Activated CD8-positive, alpha-beta memory T cell treated with anti-CD3 and anti-CD28 coated beads, Interleukin-2, amount 10 ng/mL, durations not matched to agents 7 days and 5 days (primary cell): ENCODE results near the gene LSP1. TPM values are rescaled to one million over a fixed set of nuclear protein-coding genes. Genes with fewer than 3 reads are reported as not detected.

ENCODE experiments used
- ATAC-seq: fragments of 150-1000 bp; cut with Tn5 transposase; one replicate; pipeline ENCODE4 v1.10.0; 2021; ENCODE audit warnings: moderate library complexity
- CTCF ChIA-PET: fragments of 350-600 bp; sonication (Branson Sonifier 250); formaldehyde crosslinking; loops from one replicate; lab custom pipeline; 2021; ENCODE audit warnings: antibody characterized with exemption; lab: Charles Lee
- DNase-seq: peaks from one replicate; pipeline ENCODE4 v3.0.0-alpha.2; 2020
- H3K27ac Mint-ChIP-seq: one replicate; pipeline ENCODE4 v1.8.0; 2021; ENCODE audit warnings: mild to moderate bottlenecking, mixed read lengths
- H3K27me3 Mint-ChIP-seq: one replicate; pipeline ENCODE4 v1.8.0; 2021; ENCODE audit warnings: mixed read lengths
- H3K36me3 Mint-ChIP-seq: one replicate; pipeline ENCODE4 v1.8.0; 2021; ENCODE audit warnings: mild to moderate bottlenecking, mixed read lengths
- H3K4me1 Mint-ChIP-seq: one replicate; pipeline ENCODE4 v1.8.0; 2021; ENCODE audit warnings: mixed read lengths
- H3K4me3 Mint-ChIP-seq: one replicate; pipeline ENCODE4 v1.8.0; 2021; ENCODE audit warnings: mild to moderate bottlenecking, moderate library complexity, mixed read lengths
- H3K9me3 Mint-ChIP-seq: one replicate; pipeline ENCODE4 v1.8.0; 2022; ENCODE audit warnings: low read depth, mixed read lengths
- total RNA-seq, 2 experiments: library from RNA; stranded (reverse); gene quantifications; one replicate each; pipeline ENCODE4 v1.2.3, GENCODE V29; 2021

The LSP1 gene
- total RNA-seq, 2 experiments from 2014 or later: 574 to 702 TPM

- DNase-seq (no peak), ATAC-seq (no peak)
- CTCF ChIA-PET: interaction anchor here (0.6 kb wide), 1 partner anchor 360 kb away, joined by 3 read pairs; no protein-coding TSS in a partner anchor
- no peak overlapping the region for H3K27ac Mint-ChIP-seq
- H3K36me3 Mint-ChIP-seq: peaks cover 2% of the 10 kb centered on the region
- peaks cover 9% of the 10 kb centered on the region for H3K4me1 Mint-ChIP-seq
- peaks cover 11% of the 10 kb centered on the region for H3K27me3 Mint-ChIP-seq
- no peak overlapping the region for H3K4me3 Mint-ChIP-seq
- peaks cover 3% of the 10 kb centered on the region for H3K9me3 Mint-ChIP-seq
Observed at GRCh38 chr11:1913271-1914060, 60.6 kb downstream of the LSP1 start.

DNA sequence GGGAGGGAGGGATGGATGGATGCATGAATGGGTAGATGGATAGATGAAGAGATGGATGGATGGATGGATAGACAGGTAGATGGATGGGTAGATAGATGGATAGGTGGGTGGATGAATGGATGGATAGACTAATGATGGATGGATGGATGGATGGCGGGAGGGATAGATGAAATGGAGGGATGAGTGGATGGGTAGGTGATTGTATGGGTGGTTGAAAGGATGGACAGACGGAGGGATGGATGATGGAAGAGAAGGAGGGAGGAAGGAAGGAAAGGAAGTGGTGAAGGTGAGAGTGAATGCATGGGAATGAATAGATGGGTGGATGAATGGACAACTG, 62.9 kb downstream of the LSP1 start:
- Mint-ChIP-seq H3K36me3 (peaks cover 2% of the 10 kb centered on the region), H3K4me3 (no peak overlapping the region), H3K27ac (no peak overlapping the region), H3K9me3 (peaks cover 3% of the 10 kb centered on the region), H3K27me3 (peaks cover 5% of the 10 kb centered on the region), H3K4me1 (peaks cover 9% of the 10 kb centered on the region)
- CTCF ChIA-PET: interaction anchor here (4.0 kb wide), 1 partner anchor 25 kb away, joined by 23 read pairs; the partner anchor contains the start of gene PRR33
- DNase-seq (no peak), ATAC-seq (no peak)

DNA sequence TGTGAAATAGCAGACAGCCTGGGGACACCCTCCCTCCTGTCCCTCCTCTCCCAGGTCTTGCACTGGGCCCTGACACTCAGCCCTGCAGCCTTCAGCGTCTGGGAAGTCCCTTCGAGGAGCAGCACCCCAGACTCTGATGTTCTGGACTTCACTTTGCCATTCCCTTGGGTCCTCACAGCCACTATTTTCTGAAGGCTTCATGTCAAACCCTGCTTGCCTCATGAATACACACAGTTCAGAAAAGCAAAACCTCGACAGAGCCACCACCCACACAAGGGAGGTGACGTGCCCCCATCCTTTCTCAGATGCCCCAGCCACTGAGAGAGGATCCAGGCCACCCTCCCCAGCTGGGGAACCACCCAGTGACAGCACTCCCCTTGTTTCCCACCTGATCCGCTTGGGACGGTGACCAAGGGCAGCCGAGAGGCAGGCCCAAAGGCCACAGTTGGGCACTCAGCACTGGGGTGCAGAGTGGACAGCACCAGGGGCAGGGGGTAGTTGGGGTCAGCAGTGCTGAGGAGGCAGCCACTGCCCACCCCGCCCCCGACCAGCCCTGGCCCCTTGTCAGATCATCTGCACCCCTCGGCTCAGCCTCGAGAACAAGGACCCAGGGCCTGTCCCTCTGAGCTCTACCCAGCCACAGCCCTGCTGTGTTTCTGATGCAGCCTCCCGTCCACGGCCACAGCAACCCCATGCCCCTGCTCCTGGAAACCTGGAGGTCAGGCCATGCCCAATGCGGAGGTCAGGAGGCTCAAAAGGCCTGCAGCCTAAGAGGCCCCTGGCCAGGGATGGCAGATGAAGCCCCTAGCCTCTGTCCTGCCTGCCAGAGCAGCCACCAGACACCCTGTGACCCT, 63.5 kb downstream of the LSP1 start:
- ATAC-seq (peak; percentile 32), DNase-seq (no peak)
- peaks cover 3% of the 10 kb centered on the region for H3K9me3 Mint-ChIP-seq
- peak overlapping the region; percentile 20 for H3K27ac Mint-ChIP-seq
- H3K4me1 Mint-ChIP-seq: peaks cover 9% of the 10 kb centered on the region
- CTCF ChIA-PET: interaction anchor here (1.2 to 4.0 kb wide), 4 partner anchors 26 to 222 kb away, joined by 3 to 23 read pairs (median 10); partner anchors contain the start of genes LSP1 and PRR33
- peaks cover 4% of the 10 kb centered on the region for H3K27me3 Mint-ChIP-seq
- peaks cover 2% of the 10 kb centered on the region for H3K36me3 Mint-ChIP-seq
- H3K4me3 Mint-ChIP-seq: no peak overlapping the region

DNA sequence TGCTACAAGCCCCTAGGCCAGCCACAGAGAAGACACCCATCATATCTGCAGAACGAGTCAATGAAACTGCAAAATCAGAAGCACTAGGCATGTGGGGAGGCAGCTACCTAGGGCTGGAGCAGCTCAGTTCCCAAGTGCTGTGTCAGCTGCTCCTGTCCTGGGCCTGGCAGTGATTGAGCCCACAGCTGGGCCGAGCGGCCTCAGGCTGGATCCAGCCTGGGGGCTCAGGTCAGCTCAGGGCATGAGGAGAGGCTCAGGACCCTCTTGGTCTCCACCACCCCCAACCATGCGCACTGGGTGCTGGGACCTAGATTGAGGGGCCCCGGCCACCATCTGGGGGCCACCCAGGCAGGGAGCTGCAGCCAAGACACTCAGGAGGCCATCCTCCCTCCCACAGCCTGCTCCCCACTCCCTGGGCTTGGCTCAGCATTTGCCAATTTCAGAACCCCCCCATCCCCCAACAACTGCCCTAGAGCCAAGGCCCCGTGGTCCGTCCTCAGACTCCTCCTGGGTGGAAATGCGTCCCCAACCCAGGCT, 64.2 kb downstream of the LSP1 start:
- H3K9me3 Mint-ChIP-seq: peaks cover 3% of the 10 kb centered on the region
- ATAC-seq (peak; percentile 22), DNase-seq (no peak)
- H3K4me3 Mint-ChIP-seq: no peak overlapping the region
- peaks cover 2% of the 10 kb centered on the region for H3K36me3 Mint-ChIP-seq
- peak overlapping the region; percentile 13 for H3K27ac Mint-ChIP-seq
- CTCF ChIA-PET: interaction anchor here (1.0 to 4.0 kb wide), 5 partner anchors 27 to 223 kb away, joined by 3 to 23 read pairs (median 8); partner anchors contain the start of genes LSP1 and PRR33
- peaks cover 4% of the 10 kb centered on the region for H3K27me3 Mint-ChIP-seq
- peaks cover 9% of the 10 kb centered on the region for H3K4me1 Mint-ChIP-seq

GRCh38 chr11:1917523-1918435, 64.9 kb downstream of the LSP1 start:
- DNase-seq: no peak
- Mint-ChIP-seq H3K9me3 (peaks cover 3% of the 10 kb centered on the region), H3K4me1 (peaks cover 10% of the 10 kb centered on the region), H3K27ac (no peak overlapping the region), H3K36me3 (peaks cover 2% of the 10 kb centered on the region), H3K4me3 (no peak overlapping the region), H3K27me3 (peaks cover 4% of the 10 kb centered on the region)
- CTCF ChIA-PET: interaction anchor here (1.0 to 4.0 kb wide), 6 partner anchors 10 to 224 kb away, joined by 3 to 23 read pairs (median 6); partner anchors contain the start of genes LSP1 and PRR33
- ATAC-seq: peak; percentile 2

GRCh38 chr11:1918436-1919315, 65.8 kb downstream of the LSP1 start:
- ATAC-seq (no peak), DNase-seq (peak; percentile 42)
- Mint-ChIP-seq H3K36me3 (peaks cover 2% of the 10 kb centered on the region), H3K9me3 (peaks cover 3% of the 10 kb centered on the region), H3K27me3 (peaks cover under 1% of the 10 kb centered on the region), H3K4me3 (no peak overlapping the region), H3K27ac (no peak overlapping the region), H3K4me1 (peaks cover 12% of the 10 kb centered on the region)
- CTCF ChIA-PET: interaction anchor here (1.1 to 4.0 kb wide), 5 partner anchors 11 to 225 kb away, joined by 4 to 23 read pairs (median 8); partner anchors contain the start of gene PRR33

GRCh38 chr11:1919391-1920127, 66.7 kb downstream of the LSP1 start, which contains the start of gene TNNT3:
Gene TNNT3 (plus strand): TSS chr11:1919703. CDS start chr11:1922875, 3,172 bp downstream.
- no peak within 1 kb of the TSS for H3K4me3 Mint-ChIP-seq
- H3K27me3 Mint-ChIP-seq: no peaks in the 10 kb centered on the region
- no peak within 1 kb of the TSS for H3K27ac Mint-ChIP-seq
- peaks cover 12% of the 10 kb centered on the region for H3K4me1 Mint-ChIP-seq
- peaks cover 3% of the 10 kb centered on the region for H3K9me3 Mint-ChIP-seq
- ATAC-seq (no peak), DNase-seq (peak; percentile 40)
- peaks cover 2% of the 10 kb centered on the region for H3K36me3 Mint-ChIP-seq
- CTCF ChIA-PET: interaction anchor here (0.9 to 4.0 kb wide), 6 partner anchors 29 to 267 kb away, joined by 3 to 23 read pairs (median 7); partner anchors contain the start of genes PRR33 and TNNI2

DNA sequence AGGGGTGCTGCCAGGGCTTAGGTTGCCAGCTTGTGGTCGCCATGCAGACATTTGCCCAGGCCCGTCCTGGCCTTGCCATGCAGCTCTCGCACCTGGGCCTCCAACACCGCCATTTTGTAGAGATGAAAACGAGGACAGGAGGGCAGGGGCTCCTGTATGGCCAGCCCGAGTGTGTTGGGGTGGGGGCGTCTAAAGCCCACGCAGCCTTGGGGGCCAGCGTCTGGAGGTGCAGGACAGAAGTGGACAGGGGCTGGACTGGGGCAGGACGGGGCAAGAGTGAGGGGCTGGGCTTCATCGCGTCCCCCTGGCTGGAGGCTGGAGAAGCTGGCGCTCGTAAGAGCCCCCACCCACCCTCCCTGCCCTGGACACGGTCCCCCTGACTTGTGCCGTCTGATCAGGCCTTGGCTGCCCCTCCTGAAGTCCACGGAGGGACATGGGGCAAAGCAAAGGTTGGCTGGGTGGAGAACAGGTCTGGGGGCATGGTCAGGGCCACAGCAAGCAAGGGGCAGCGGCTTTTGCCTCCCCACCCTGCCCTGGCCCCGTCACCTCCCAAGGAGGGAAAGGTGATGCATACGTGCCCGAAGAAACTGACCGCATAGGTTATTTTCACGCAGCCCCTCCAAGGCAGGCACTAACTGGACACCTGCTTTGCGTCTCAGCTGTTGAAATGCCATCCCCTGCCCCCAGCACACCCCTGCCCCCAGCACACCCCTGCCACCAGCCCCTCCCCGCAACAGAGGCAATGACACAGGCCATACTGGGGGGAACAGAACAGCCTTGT, 67.4 kb downstream of the LSP1 start:
- CTCF ChIA-PET: interaction anchor here (0.9 to 3.4 kb wide), 7 partner anchors 28 to 268 kb away, joined by 3 to 23 read pairs (median 6); partner anchors contain the start of gene TNNI2
- Mint-ChIP-seq H3K27me3 (no peaks in the 10 kb centered on the region), H3K36me3 (no peaks in the 10 kb centered on the region), H3K4me1 (peaks cover 9% of the 10 kb centered on the region), H3K27ac (no peak overlapping the region), H3K9me3 (no peaks in the 10 kb centered on the region), H3K4me3 (no peak overlapping the region)
- ATAC-seq (no peak), DNase-seq (peak; percentile 39)

- no peak overlapping the region for H3K27ac Mint-ChIP-seq
- H3K4me3 Mint-ChIP-seq: no peak overlapping the region
- H3K9me3 Mint-ChIP-seq: no peaks in the 10 kb centered on the region
- peaks cover 4% of the 10 kb centered on the region for H3K4me1 Mint-ChIP-seq
- CTCF ChIA-PET: interaction anchor here (1.2 to 3.4 kb wide), 4 partner anchors 13 to 88 kb away, joined by 3 to 23 read pairs (median 8); no protein-coding TSS in a partner anchor
- H3K36me3 Mint-ChIP-seq: no peaks in the 10 kb centered on the region
- H3K27me3 Mint-ChIP-seq: no peaks in the 10 kb centered on the region
- ATAC-seq (peak; percentile 22), DNase-seq (peak; percentile 36)
Observed at GRCh38 chr11:1920909-1921573, 68.2 kb downstream of the LSP1 start.
